ENCODE results near the gene SDK1. TPM values are rescaled to one million over a fixed set of nuclear protein-coding genes. Genes with fewer than 3 reads are reported as not detected.

Gene SDK1
- total and polyA plus RNA-seq, 2 experiments from 2014 or later, result 2.1 to 10.0 TPM

- TF ChIP-seq CREB1 (CRISPR knock-in tag; IDR thresholded peaks at IDR 0.05; ENCODE audit: low read depth) (no peak), ZNF114 (CRISPR knock-in tag; IDR thresholded peaks at IDR 0.05) (no peak), ZNF462 (CRISPR knock-in tag; IDR thresholded peaks at IDR 0.05) (no peak), STAT1 (IDR thresholded peaks at IDR 0.05; ENCODE audit: unreplicated experiment) (no peak)
Measured at GRCh38 chr7:3880228-3880987, 579.4 kb downstream of the SDK1 start (continued).

GRCh38 chr7:3882782-3883181, 581.7 kb downstream of the SDK1 start:
- ATAC-seq (no peak), DNase-seq (ENCODE audit: low spot score) (no peak)
- H3K4me2 ChIP-seq, result no peak overlapping the region
- Mint-ChIP-seq H3K27me3 (ENCODE audit: insufficient read depth, low read depth, poor library complexity) (peaks cover 2% of the 10 kb centered on the region), H3K36me3 (ENCODE audit: low read depth) (no peaks in the 10 kb centered on the region), H3K27ac (no peak overlapping the region), H3K4me3 (no peak overlapping the region), H3K9me3 (no peaks in the 10 kb centered on the region), H3K4me1 (peaks cover 7% of the 10 kb centered on the region; the same call in 2 of the 3 replicates)
- TF ChIP-seq ZNF114 (CRISPR knock-in tag; IDR thresholded peaks at IDR 0.05) (no peak), CREB1 (CRISPR knock-in tag; IDR thresholded peaks at IDR 0.05; ENCODE audit: low read depth) (no peak)
- no peaks in the 10 kb centered on the region for H3K36me3 ChIP-seq (ENCODE audit: insufficient read depth)
- no peaks in the 10 kb centered on the region for H3F3A ChIP-seq (replicated peaks; ENCODE audit: low read depth)
- H4K20me1 ChIP-seq (replicated peaks; ENCODE audit: insufficient read depth), result no peaks in the 10 kb centered on the region
- H3K9me2 ChIP-seq (ENCODE audit: insufficient read depth), result peaks cover 11% of the 10 kb centered on the region; the same call in 1 of the 2 replicates
- no peaks in the 10 kb centered on the region for H3K27me3 ChIP-seq (ENCODE audit: insufficient read depth)
- H3K79me2 ChIP-seq (replicated peaks; ENCODE audit: insufficient read depth), result no peaks in the 10 kb centered on the region
- no peak overlapping the region for H2AFZ ChIP-seq
- H3K4me3 ChIP-seq, result no peak overlapping the region
- H3K27ac ChIP-seq (ENCODE audit: low read depth), result no peak overlapping the region
- H3K4me1 ChIP-seq (ENCODE audit: insufficient read depth), result no peaks in the 10 kb centered on the region; the same call in 1 of the 2 replicates

All from GM23338 (cell line).